HL-60 (cell line): Measurements from ENCODE around the gene ITIH4.

Experiments
- DNase-seq, 2 experiments: peaks; one replicate each; pipeline ENCODE4 v3.0.0-alpha.2; 2010 to 2020; ENCODE audit warnings: low read depth in 1 of 2, low spot score in 1 of 2
- H3K27ac ChIP-seq: fragments of 250-450 bp; sonication (Bioruptor Pico); replicated peaks from 2 replicates; pipeline ENCODE4 v1.5.1; 2020; ENCODE audit warnings: mild to moderate bottlenecking, moderate library complexity
- H3K27me3 ChIP-seq: fragments of 250-450 bp; sonication (Bioruptor Pico); 2 replicates; pipeline ENCODE4 v1.5.1; 2021; ENCODE audit warnings: mild to moderate bottlenecking, moderate library complexity; ENCODE audit not compliant: insufficient read depth, poor library complexity, severe bottlenecking
- H3K4me3 ChIP-seq: replicated peaks from 2 replicates; pipeline ENCODE4 v1.5.1; 2011; ENCODE audit warnings: mild to moderate bottlenecking, control low read depth, low read length; ENCODE audit not compliant: insufficient read depth
- GABPA ChIP-seq: IDR thresholded peaks from 2 replicates; pipeline ENCODE4 v1.6.1; 2012; ENCODE audit warnings: low read depth
- POLR2AphosphoS5 ChIP-seq: IDR thresholded peaks from 2 replicates; pipeline ENCODE4 v1.6.1; 2012; ENCODE audit warnings: low read depth
- REST ChIP-seq: IDR thresholded peaks from 2 replicates; pipeline ENCODE4 v1.6.1; 2012; ENCODE audit warnings: low read depth; ENCODE audit not compliant: insufficient replicate concordance
- SPI1 ChIP-seq: IDR thresholded peaks from 2 replicates; pipeline ENCODE4 v1.6.1; 2012; ENCODE audit warnings: low read depth, mild to moderate bottlenecking, borderline replicate concordance
- TF ChIP-seq, protein P1 (sequence below): IDR thresholded peaks from one replicate; pipeline ENCODE4 v1.5.1; 2011; ENCODE audit warnings: low read length, control low read depth, inconsistent platforms; ENCODE audit not compliant: insufficient read depth

Gene ITIH4

DNA sequence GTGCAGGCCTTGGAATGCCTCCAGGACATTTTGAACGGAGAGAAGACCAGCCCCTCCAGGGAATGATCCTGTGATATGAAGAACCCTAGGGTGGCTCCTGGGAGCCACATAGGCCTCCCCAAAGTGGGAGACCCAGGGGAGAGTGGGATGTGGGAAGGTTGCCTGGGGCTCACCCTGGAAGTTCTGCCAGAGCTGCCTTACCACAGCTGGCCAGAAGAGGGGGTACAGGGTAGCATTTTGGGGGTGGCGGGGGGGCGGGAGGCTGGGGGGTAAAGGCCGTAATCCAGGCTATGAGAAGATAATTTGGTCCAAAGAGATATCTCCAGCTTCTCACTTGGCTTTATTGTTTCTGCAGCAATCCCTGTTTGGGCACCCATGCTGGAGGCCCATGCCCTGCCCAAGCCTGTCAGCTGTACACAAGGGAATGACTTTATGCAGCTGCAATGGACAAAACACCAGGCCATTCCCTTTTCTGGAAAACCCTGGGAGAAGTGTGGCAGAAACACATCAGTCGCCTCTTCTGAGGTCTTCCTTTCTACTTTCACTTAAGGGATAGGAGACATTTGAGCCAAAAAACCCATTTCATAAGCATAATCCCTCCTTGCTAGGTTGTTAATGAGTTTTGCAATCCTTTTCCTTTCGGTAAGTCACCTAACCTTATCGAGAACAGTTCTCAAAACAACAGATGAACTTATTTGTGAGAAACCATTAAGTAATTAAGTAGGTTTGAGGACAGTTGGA is 15.4 kb upstream of the ITIH4 start:
- H3K27me3 ChIP-seq: no peaks in the 10 kb centered on the region
- no peak overlapping the region for H3K4me3 ChIP-seq
- TF ChIP-seq, protein P1, sequence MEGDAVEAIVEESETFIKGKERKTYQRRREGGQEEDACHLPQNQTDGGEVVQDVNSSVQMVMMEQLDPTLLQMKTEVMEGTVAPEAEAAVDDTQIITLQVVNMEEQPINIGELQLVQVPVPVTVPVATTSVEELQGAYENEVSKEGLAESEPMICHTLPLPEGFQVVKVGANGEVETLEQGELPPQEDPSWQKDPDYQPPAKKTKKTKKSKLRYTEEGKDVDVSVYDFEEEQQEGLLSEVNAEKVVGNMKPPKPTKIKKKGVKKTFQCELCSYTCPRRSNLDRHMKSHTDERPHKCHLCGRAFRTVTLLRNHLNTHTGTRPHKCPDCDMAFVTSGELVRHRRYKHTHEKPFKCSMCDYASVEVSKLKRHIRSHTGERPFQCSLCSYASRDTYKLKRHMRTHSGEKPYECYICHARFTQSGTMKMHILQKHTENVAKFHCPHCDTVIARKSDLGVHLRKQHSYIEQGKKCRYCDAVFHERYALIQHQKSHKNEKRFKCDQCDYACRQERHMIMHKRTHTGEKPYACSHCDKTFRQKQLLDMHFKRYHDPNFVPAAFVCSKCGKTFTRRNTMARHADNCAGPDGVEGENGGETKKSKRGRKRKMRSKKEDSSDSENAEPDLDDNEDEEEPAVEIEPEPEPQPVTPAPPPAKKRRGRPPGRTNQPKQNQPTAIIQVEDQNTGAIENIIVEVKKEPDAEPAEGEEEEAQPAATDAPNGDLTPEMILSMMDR: no peak
- TF ChIP-seq POLR2AphosphoS5 (no peak), SPI1 (no peak), GABPA (no peak), REST (no peak)
- peak overlapping the region; percentile 78 for H3K27ac ChIP-seq
- no peak for DNase-seq

GRCh38 chr3:52845157-52845556 is 14.7 kb upstream of the ITIH4 start:
- TF ChIP-seq GABPA: no peak
- no peak for TF ChIP-seq POLR2AphosphoS5
- TF ChIP-seq, protein P1: no peak
- TF ChIP-seq REST: no peak
- no peak for TF ChIP-seq SPI1
- H3K27me3 ChIP-seq: no peaks in the 10 kb centered on the region
- DNase-seq: peak in 1 of 2 experiments; percentile 54
- H3K27ac ChIP-seq: peak overlapping the region; percentile 78
- H3K4me3 ChIP-seq: no peak overlapping the region

- Histone ChIP-seq H3K27me3 (no peaks in the 10 kb centered on the region), H3K4me3 (no peak overlapping the region), H3K27ac (peak overlapping the region; percentile 78)
- DNase-seq: peak in 1 of 2 experiments; percentile 86
- TF ChIP-seq POLR2AphosphoS5 (peak; percentile 47; the same call in 1 of the 2 replicates), SPI1 (peak; percentile 80; the same call in 1 of the 2 replicates), GABPA (no peak), REST (no peak)
- TF ChIP-seq, protein P1: no peak
Measured at GRCh38 chr3:52844290-52844975, 14.0 kb upstream of the ITIH4 start.
